Right hindlimb (tissue), 1 donor: ENCODE data around the gene TBXA2R.
"Not testable (repeated sequence)": the region's sequence is repeated elsewhere in the genome, so short reads cannot be mapped to it uniquely, and the experiment has no call there.

Experiments used
- DNase-seq: peaks from one replicate; pipeline ENCODE4 v3.0.0-alpha.2; 2018

The TBXA2R gene

GRCh38 chr19:3604987-3605343, 1.7 kb downstream of the TBXA2R start:
- no peak for DNase-seq

DNA sequence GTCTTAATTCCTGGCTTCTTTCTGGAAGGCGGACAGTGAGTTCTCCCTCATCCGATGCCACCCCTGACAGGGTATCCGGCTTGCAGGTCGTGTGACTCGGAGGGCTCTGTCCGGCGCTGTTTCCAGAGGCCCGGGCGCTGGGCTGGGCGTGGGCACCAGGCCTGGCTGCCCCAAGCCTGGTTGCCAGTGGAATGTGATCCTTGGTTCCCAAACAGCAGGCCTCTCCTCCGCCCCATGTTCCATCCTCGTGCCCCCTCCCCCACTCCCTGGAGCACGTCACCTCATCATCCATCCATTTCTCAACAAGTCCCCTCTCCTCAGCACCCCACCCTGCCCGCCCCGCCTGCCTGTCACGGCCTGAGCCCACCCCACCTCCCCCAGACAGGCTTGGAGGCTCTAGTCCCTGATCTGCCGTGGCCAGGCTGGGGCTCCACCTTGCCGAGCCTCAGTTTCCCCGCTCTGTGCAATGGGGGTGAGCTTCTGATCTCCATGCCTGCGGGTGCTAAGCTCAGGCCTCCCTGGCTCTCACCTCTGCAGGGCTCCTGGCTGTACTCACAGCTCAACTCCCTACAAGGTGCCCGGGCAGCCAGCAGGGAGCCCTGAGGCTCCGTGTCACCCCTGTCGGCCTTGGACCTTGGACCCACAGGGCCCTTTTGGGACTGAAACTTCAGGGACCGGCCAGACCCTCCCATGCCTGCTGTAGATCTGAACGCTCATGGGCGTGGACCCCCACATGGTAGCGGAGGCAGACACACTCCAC, 2.3 kb downstream of the TBXA2R start:
- DNase-seq, result no peak

DNA sequence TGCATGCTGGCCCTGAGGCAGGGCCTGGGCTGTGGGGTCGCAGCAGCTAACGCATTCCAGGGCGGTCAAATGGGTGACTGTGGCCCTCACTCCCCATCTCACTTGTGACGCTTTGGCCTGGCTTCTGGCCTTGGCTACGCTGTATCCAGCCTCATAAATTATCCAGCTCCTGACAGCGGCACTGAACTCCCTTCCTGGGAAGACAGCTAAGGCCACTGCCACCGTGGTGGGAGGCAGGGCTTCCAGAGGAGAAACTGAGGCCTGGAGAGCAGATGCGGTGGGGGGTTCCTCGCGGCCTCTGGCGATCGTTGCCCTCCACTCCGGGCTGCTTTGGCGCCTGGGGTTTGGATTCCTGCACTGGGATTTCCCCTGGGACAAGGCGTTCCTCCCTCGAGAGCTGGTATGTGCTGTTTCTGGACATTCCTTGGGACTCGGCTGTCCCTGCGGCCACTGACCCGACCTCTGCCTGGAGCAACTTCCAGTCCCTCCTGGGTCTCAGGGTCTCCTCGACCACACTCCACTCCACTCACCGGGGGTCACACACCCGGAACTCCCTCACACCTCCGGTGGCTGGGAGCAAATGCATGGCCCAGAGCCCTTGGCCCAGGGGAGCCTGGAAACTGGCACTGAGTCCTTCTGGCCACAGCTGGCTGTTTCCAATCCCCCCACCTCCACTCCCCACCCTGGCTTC, 3.4 kb downstream of the TBXA2R start:
- no peak for DNase-seq

DNA sequence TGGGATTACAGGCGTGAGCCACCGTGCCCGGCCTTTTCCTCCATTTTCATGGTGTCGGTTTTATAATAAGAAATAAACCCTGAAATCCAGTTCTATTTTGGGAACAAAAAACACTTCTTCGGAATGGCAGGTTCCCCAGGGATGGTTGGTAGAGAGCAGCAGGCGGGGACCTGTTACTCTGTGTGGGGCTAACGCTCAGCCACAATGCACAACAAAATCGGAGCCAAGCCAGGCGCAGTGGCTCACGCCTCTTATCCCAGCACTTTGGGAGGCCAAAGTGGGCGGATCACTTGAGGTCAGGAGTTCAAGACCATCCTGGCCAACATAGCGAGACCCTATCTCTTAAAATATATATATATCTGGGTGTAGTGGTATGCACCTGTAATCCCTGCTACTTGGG, 5.7 kb downstream of the TBXA2R start:
- DNase-seq, result no peak

GRCh38 chr19:3599776-3600187, 6.9 kb downstream of the TBXA2R start:
- no peak for DNase-seq

DNA sequence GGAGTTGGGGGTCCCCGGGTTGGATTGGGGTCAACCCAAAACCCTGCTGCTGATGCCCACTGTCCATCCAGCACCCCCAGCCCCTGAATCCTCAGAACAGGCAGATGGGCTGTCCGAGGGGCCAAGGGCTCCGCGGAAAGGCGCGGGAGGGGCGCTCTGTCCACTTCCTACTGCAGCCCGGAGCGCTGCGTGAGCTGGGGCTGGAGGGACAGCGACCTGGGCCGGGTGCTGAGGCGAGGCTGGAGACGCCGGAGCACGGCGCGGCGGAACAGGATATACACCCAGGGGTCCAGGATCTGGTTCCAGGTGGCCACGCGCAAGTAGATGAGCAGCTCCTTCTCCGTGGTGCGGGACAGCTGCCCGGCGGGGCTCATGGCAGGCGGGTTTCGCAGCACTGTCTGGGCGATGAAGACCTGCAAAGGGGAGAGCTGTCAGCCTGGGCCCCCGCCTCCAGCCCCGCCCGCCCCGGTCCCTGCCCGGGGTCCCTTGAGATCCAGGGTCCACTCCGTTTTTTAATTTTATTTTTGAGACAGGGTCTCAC, 11.1 kb downstream of the TBXA2R start:
- DNase-seq, result no peak

DNA sequence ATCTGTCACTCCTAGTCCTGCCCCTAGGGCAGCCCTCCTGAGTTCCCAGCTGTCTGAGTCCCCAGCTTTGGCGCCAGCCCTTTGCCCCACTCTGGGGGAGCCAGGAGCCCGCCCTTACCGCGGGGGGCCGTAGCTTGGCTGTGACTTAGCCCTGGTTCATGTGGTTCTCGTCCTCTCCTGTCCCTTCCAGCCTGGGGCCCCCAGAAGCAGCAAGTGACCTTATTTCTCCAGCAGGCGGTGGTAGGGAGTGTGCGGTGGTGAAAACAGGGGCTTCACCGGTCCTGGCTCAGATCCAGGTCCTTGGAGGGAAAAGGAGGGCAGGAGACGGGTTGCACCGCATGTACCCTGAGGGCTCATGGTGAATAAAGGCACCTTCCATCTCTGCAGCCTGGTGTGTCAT, 13.5 kb downstream of the TBXA2R start:
- DNase-seq, result no peak

DNA sequence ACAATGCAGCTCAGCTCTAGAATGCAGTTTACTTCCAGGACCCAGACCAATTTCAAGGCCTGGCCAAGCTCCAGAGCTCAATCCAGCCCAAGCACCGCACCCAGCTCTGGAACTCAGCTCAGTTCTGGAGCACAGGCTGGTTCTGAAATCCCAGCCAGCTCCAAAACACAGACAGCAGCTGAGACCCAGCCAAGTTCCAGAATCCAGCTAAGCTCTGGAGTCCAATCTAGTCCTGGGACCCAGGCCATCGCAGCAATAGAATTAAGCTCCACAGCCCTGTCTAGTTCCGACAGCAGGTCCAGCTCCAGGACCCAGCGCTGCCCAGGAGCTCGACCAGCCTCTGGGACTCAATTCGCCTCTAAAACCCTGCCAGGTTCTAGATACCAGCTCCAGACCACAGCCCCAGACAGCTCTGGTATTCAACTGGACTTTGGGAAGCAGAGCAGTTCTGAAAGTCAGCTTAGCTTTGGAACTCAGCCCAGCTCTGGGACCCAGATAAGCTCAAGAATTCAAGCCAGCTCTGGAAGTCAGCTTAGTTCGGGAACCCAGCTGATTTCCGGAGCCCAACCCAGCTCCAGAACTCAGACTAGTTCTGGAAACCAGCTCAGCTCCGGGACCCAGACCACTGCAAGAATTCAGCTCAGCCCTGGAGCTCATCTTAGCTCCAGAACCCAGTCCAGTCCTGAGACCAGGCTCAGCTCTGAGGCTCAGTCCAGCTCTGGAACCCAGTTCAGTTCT, 14.6 kb downstream of the TBXA2R start:
- no peak for DNase-seq

GRCh38 chr19:3590991-3591659, 15.6 kb downstream of the TBXA2R start:
- DNase-seq, result no peak

- no peak for DNase-seq
Observed at GRCh38 chr19:3589949-3590348, 16.7 kb downstream of the TBXA2R start.

GRCh38 chr19:3589439-3589838, 17.2 kb downstream of the TBXA2R start:
- no peak for DNase-seq

- no peak for DNase-seq
Observed at GRCh38 chr19:3586707-3587346, 19.8 kb downstream of the TBXA2R start.

- DNase-seq, result no peak
Observed at GRCh38 chr19:3586127-3586626, 20.5 kb downstream of the TBXA2R start.

DNA sequence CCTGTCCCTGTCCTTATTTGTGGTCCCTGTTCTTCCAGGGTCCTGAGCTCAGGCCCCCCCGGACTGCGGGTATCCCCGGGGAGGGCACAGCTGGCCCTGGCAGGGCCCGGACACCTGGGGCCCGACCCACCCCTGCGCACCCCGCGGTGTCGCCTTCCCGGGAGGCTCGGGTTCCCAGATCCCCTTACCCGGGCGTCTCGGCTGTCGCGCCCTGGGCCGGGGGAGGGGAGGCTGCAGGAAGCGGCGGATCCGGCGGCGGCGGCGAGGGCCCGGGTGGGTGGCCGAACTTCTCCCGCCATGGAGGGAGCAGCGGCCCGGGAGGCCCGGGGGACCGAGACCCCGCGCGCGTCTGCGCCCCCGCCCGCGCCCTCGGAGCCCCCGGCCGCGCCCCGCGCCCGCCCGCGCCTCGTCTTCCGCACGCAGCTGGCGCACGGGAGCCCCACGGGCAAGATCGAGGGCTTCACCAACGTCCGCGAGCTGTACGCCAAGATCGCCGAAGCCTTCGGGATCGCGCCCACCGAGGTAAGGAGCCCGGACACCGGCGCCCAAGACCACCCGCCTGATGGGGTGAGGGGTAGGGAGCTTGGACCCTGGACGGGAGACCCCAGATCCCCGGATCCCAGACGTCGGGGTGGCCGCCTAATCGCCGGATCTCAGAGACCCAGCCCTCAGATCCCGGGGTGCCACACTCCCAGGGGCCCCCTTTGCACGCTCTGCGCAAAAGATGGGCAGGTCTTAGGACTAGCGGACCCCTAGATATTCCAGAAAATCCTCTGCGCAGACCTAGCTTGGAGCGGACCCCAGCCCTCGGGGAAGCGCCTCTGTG, 21.2 kb downstream of the TBXA2R start, which contains the start of gene GIPC3:
TSS of gene GIPC3 (plus strand) at position 178 of the 826 bp plus-strand sequence. CDS start at position 298, 120 bp downstream.
- DNase-seq, result no peak

- DNase-seq, result not testable (repeated sequence)
Observed at GRCh38 chr19:3584036-3584802, 22.5 kb downstream of the TBXA2R start.

- not testable (repeated sequence) for DNase-seq
Observed at GRCh38 chr19:3581792-3582191, 24.9 kb downstream of the TBXA2R start.

DNA sequence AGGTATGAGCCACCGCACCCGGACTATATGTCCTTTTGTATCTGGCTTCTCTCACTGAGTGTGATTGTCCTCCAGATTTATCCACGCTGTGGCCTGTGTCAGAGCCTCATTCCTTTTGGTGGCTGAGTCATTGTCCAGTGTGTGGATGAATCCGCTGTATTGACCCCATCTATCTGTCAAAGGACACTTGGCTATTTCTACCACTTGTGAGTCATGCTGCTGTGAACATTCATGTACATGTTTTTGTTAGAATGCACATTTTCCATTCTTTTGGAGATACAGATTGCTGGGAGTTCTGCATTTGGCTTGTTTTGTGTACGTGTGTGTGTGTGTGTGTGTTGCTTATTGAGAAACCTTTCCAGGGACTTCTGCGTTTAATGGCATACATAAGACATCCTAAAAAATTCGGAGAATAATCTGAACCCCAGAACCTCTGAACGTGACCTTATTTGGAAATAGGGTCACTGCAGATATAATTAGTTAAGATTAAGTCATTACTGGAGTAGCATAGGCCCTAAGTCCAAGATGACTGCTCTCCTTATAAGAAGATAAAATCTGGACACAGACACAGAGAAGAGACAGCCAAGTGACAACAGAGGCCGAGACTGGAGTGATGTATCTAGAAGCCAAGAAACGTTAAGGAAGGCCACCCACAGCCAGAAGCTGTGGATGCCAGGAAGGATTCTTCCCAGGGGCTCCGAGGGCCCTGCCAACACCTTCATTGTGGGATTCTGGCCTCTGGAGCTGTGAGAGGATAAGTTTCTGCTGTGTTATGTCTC, 26.3 kb downstream of the TBXA2R start:
- no peak for DNase-seq

DNA sequence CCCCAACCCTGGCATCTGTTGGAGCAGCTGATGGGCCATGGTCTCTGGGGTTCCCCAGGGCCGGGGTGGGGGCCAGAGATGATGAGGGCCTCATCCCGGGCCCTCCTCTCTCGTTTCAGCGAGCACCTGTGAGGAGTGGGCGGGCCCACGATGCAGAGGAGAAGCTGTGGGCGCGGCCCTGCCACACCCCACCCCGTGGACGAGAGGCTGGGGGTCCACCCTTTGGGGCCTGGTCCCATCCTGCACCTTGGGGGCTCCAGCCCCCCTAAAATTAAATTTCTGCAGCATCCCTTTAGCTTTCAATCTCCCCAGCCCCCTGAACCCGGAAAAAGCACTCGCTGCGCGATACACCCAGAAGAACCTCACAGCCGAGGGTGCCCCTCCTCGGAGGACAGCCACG, 28.3 kb downstream of the TBXA2R start:
- no peak for DNase-seq

- DNase-seq, result no peak
Observed at GRCh38 chr19:3577723-3578344, 28.8 kb downstream of the TBXA2R start.
